ENCODE results near the gene NPAS3. TPM values are rescaled to one million over a fixed set of nuclear protein-coding genes. Genes with fewer than 3 reads are reported as not detected.

NPAS3 gene
- total RNA-seq, 1 donor from 2014 or later: 0.08 TPM

GRCh38 chr14:33271891-33272290 lies 333.2 kb downstream of the NPAS3 start:
- no peak for ATAC-seq

- ATAC-seq: no peak
These were observed 335.3 kb downstream of the NPAS3 start for GRCh38 chr14:33273978-33274377.

GRCh38 chr14:33275879-33276278 lies 337.2 kb downstream of the NPAS3 start:
- no peak for ATAC-seq

- ATAC-seq: no peak
These were observed 341.2 kb downstream of the NPAS3 start for GRCh38 chr14:33279865-33280264.

- no peak for ATAC-seq
These were observed 342.0 kb downstream of the NPAS3 start for GRCh38 chr14:33280646-33281045.

- ATAC-seq: no peak
These were observed 343.9 kb downstream of the NPAS3 start for GRCh38 chr14:33282331-33283230.

- ATAC-seq: no peak
These were observed 347.4 kb downstream of the NPAS3 start for GRCh38 chr14:33285902-33286700.

GRCh38 chr14:33287189-33287588 lies 348.5 kb downstream of the NPAS3 start:
- no peak for ATAC-seq

GRCh38 chr14:33290641-33291040 lies 352.0 kb downstream of the NPAS3 start:
- no peak for ATAC-seq

- no peak for ATAC-seq
These were observed 352.9 kb downstream of the NPAS3 start for GRCh38 chr14:33291529-33292104.

- ATAC-seq: no peak
These were observed 355.7 kb downstream of the NPAS3 start for GRCh38 chr14:33294419-33294818.

GRCh38 chr14:33297565-33297964 lies 358.9 kb downstream of the NPAS3 start:
- no peak for ATAC-seq

- no peak for ATAC-seq
These were observed 369.1 kb downstream of the NPAS3 start for GRCh38 chr14:33307691-33308251.

- ATAC-seq: no peak
These were observed 370.4 kb downstream of the NPAS3 start for GRCh38 chr14:33309106-33309505.

GRCh38 chr14:33315217-33315616 lies 376.5 kb downstream of the NPAS3 start:
- ATAC-seq: no peak

GRCh38 chr14:33315721-33316120 lies 377.0 kb downstream of the NPAS3 start:
- no peak for ATAC-seq

GRCh38 chr14:33317675-33318074 lies 379.0 kb downstream of the NPAS3 start:
- ATAC-seq: no peak

GRCh38 chr14:33323979-33324378 lies 385.3 kb downstream of the NPAS3 start:
- ATAC-seq: no peak

GRCh38 chr14:33331176-33331949 lies 392.7 kb downstream of the NPAS3 start:
- no peak for ATAC-seq

- no peak for ATAC-seq
These were observed 393.8 kb downstream of the NPAS3 start for GRCh38 chr14:33332497-33332896.

GRCh38 chr14:33335366-33335765 lies 396.7 kb downstream of the NPAS3 start:
- no peak for ATAC-seq

- ATAC-seq: no peak
These were observed 403.8 kb downstream of the NPAS3 start for GRCh38 chr14:33342299-33342974.

All from esophagus mucosa (tissue), 1 donor.